AG09319 (cell line): ENCODE data around the gene MSI2.

Experiments used
- DNase-seq: peaks from one replicate; pipeline ENCODE4 v3.0.0-alpha.2; 2010; ENCODE audit warnings: low read depth; ENCODE audit errors: extremely low read depth
- CTCF ChIP-seq: IDR thresholded peaks from 2 replicates; pipeline ENCODE4 v1.5.1; 2011; ENCODE audit warnings: low read depth, mild to moderate bottlenecking, inconsistent platforms, low read length, moderate library complexity

MSI2 gene

GRCh38 chr17:57523926-57524632 is 267.8 kb downstream of the MSI2 start:
- DNase-seq = no peak
- no peak for TF ChIP-seq CTCF

- no peak for TF ChIP-seq CTCF
- no peak for DNase-seq
Observed at GRCh38 chr17:57524839-57525568, 268.7 kb downstream of the MSI2 start.

- no peak for TF ChIP-seq CTCF
- DNase-seq = no peak
Observed at GRCh38 chr17:57527221-57528057, 271.1 kb downstream of the MSI2 start.

- TF ChIP-seq CTCF = no peak
- DNase-seq = no peak
Observed at GRCh38 chr17:57528058-57528451, 271.7 kb downstream of the MSI2 start.

- TF ChIP-seq CTCF = no peak
- no peak for DNase-seq
Observed at GRCh38 chr17:57530026-57530425, 273.7 kb downstream of the MSI2 start.

GRCh38 chr17:57530508-57530907 is 274.2 kb downstream of the MSI2 start:
- no peak for DNase-seq

More at GRCh38 chr17:57530508-57530907, 274.2 kb downstream of the MSI2 start:
- no peak for TF ChIP-seq CTCF
